Measurements from ENCODE around the gene MYCBPAP. TPM values are rescaled to one million over a fixed set of nuclear protein-coding genes. Genes with fewer than 3 reads are reported as not detected.
A peak's percentile ranks its signal among the peaks of the same experiment; 100 is the strongest.

MYCBPAP gene
- total and polyA plus RNA-seq, 2 donors (not counting 3 experiments of a cell fraction or from before 2014, with no cell fraction given): 0.40 to 0.66 TPM

DNA sequence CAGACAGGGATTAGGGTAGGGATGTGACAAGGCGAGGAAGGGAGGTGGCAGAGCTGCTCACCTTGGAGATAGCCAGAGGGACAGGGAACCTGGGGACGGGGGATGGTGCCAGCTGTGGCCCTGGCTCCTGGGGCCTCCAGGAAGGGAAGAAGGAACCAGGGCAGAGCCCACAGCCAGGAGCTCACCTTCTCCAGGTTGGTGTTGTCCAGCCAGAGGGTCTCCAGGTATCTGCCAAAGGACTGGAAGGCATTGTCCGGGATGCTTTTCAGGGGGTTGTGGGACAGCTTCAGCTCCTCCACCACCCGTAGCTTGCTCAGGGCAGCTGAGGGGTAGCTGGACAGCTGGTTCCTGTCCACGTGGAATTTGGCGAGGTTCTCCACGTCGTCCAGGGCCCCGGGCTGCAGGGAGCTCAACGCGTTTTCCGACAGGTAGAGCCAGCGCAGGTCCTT is 40.4 kb upstream of the MYCBPAP start:
- Histone ChIP-seq H2AFZ (ENCODE audit: low read depth, low read length) (no peak overlapping the region), H3K36me3 (ENCODE audit: control insufficient read depth in 2 of 2, extremely low read depth in 1 of 2, insufficient read depth in 2 of 2, low read length in 2 of 2) (no peaks in the 10 kb centered on the region), H3K9me1 (replicated peaks; ENCODE audit: control insufficient read depth, extremely low read depth, insufficient read depth, low read length) (no peaks in the 10 kb centered on the region), H3K79me2 (ENCODE audit: control insufficient read depth, insufficient read depth, low read length) (no peaks in the 10 kb centered on the region), H3K4me3 (replicated peaks in 1 of 3; ENCODE audit: insufficient read depth in 1 of 3, low read depth in 1 of 3, low read length in 3 of 3) (no peak overlapping the region), H3K27me3 (ENCODE audit: control insufficient read depth in 2 of 2, insufficient read depth in 2 of 2, low read length in 2 of 2) (peaks cover 20 to 26% of the 10 kb centered on the region in 2 experiments), H3K9ac (replicated peaks; ENCODE audit: extremely low read depth, insufficient read depth, low read length) (no peak overlapping the region), H3K4me2 (ENCODE audit: insufficient read depth, low read length) (no peak overlapping the region), H3K9me3 (replicated peaks; ENCODE audit: control insufficient read depth, insufficient read depth, low read length) (no peaks in the 10 kb centered on the region), H3K27ac (ENCODE audit: insufficient read depth, low read depth, low read length) (no peak overlapping the region), H4K20me1 (replicated peaks; ENCODE audit: control insufficient read depth, extremely low read depth, insufficient read depth, low read length) (no peaks in the 10 kb centered on the region), H3K4me1 (ENCODE audit: control insufficient read depth, extremely low read depth, insufficient read depth, low read length) (no peaks in the 10 kb centered on the region)
- no peak for TF ChIP-seq POLR2AphosphoS5 (IDR thresholded peaks at IDR 0.05; ENCODE audit: insufficient read depth, low read depth, low read length)
- TF ChIP-seq EZH2 (IDR thresholded peaks at IDR 0.05; ENCODE audit: borderline replicate concordance, low read depth, low read length, severe bottlenecking): no peak
- no peak for TF ChIP-seq MAX (IDR thresholded peaks at IDR 0.05; ENCODE audit: insufficient read depth, insufficient read length)
- TF ChIP-seq JUN (IDR thresholded peaks at IDR 0.05; ENCODE audit: borderline replicate concordance, insufficient read depth, insufficient read length, low read depth): no peak
- no TSS peak for BruUV-seq (replicated peaks)
- dilution Hi-C loops (cut with MboI; ENCODE audit: extremely low pct_ligation_motif_present, low sequenced_read_pairs): no loop called here
- ChIA-PET CTCF (interaction anchor here (1.2 to 2.3 kb wide), 3 partner anchors 12 to 71 kb away, joined by 3 to 5 read pairs (median 3); partner anchors contain the start of gene LRRC59), POLR2A (no interaction called here)
- intact Hi-C loops (cut with micrococcal nuclease): no loop called here
- FAIRE-seq (no peak), DNase-seq (ENCODE audit: low read depth, low spot score) (no peak)

DNA sequence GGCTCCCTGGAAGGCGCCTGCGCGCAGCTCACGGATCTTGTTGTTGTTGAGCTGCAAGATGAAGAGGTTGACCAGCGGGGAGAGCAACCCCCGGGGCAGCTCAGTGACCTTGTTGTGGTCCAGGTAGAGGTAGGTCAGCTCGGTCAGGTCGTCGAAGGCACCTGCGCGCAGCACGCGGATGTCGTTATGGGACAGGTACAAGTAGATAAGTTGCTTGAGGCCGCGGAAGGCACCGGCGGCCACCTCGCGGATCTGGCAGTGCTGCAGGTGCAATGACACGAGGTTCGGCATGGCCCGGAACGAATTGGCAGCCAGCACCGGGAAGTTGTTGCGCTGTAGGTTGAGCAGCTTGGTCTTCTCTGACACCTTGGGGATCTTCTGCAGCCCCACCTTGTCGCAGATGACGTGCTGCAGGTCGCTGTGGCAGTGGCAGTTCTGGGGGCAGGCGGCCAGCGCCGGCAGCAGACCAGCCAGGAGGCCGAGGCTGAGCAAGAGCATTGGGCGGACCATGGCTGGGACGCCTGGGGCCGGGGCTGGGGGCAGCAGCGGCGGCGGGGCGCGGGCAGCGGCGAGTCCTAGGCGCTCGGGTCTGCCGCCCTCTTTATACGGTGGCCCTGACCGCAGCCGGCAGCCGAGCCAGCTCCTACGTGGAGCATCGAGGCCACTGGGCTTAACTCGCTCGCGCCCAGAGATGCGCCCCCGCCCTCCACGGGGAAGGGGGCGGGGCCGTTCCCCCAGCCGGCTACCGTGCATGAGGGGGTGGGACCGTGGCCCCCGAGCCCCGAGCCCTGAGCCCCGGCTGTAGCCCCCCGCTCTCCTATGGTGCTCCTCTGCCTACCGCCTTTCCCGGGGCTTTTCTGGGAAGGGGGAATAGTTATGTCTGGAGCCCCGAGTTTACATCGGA is 39.7 kb upstream of the MYCBPAP start, which contains the start of gene CHAD:
TSS of gene CHAD (minus strand) at position 577 of the 904 bp plus-strand sequence. CDS start at position 510, 67 bp downstream.
- Histone ChIP-seq H3K4me3 (replicated peaks in 1 of 3; ENCODE audit: insufficient read depth in 1 of 3, low read depth in 1 of 3, low read length in 3 of 3) (peak within 1 kb of the TSS in 1 of 3 experiments; percentile 17), H4K20me1 (replicated peaks; ENCODE audit: control insufficient read depth, extremely low read depth, insufficient read depth, low read length) (no peaks in the 10 kb centered on the region), H3K9me3 (replicated peaks; ENCODE audit: control insufficient read depth, insufficient read depth, low read length) (no peaks in the 10 kb centered on the region), H3K27me3 (ENCODE audit: control insufficient read depth in 2 of 2, insufficient read depth in 2 of 2, low read length in 2 of 2) (peaks cover 20 to 26% of the 10 kb centered on the region in 2 experiments), H3K4me1 (ENCODE audit: control insufficient read depth, extremely low read depth, insufficient read depth, low read length) (no peaks in the 10 kb centered on the region), H3K9me1 (replicated peaks; ENCODE audit: control insufficient read depth, extremely low read depth, insufficient read depth, low read length) (no peaks in the 10 kb centered on the region), H2AFZ (ENCODE audit: low read depth, low read length) (no peak within 1 kb of the TSS), H3K36me3 (ENCODE audit: control insufficient read depth in 2 of 2, extremely low read depth in 1 of 2, insufficient read depth in 2 of 2, low read length in 2 of 2) (no peaks in the 10 kb centered on the region), H3K9ac (replicated peaks; ENCODE audit: extremely low read depth, insufficient read depth, low read length) (no peak within 1 kb of the TSS), H3K27ac (ENCODE audit: insufficient read depth, low read depth, low read length) (no peak within 1 kb of the TSS), H3K4me2 (ENCODE audit: insufficient read depth, low read length) (no peak within 1 kb of the TSS), H3K79me2 (ENCODE audit: control insufficient read depth, insufficient read depth, low read length) (no peaks in the 10 kb centered on the region)
- intact Hi-C loops (cut with micrococcal nuclease): no loop called here
- DNase-seq (ENCODE audit: low read depth, low spot score): no peak
- dilution Hi-C loops (cut with MboI; ENCODE audit: extremely low pct_ligation_motif_present, low sequenced_read_pairs): no loop called here
- CTCF ChIA-PET: interaction anchor here (0.9 to 2.3 kb wide), 4 partner anchors 11 to 71 kb away, joined by 3 to 5 read pairs (median 4); partner anchors contain the start of gene LRRC59
- POLR2A ChIA-PET: no interaction called here
- peak; percentile 94 for TF ChIP-seq EZH2 (IDR thresholded peaks at IDR 0.05; ENCODE audit: borderline replicate concordance, low read depth, low read length, severe bottlenecking)
- TF ChIP-seq GATA2 (IDR thresholded peaks at IDR 0.05; ENCODE audit: insufficient read depth, insufficient read length, low read depth, low read length): no peak
- BruUV-seq (replicated peaks): no TSS peak
- no peak for FAIRE-seq

Data from endothelial cell of umbilical vein (primary cell).